ENCODE data around the gene POR.
"Not testable (repeated sequence)": the region's sequence is repeated elsewhere in the genome, so short reads cannot be mapped to it uniquely, and the experiment has no call there.

Gene POR

GRCh38 chr7:75914655-75915415 is at the start of gene POR:
Gene POR (plus strand): TSS chr7:75915155. CDS start chr7:75954002, 38,847 bp downstream.
- peak; percentile 92 for DNase-seq

DNA sequence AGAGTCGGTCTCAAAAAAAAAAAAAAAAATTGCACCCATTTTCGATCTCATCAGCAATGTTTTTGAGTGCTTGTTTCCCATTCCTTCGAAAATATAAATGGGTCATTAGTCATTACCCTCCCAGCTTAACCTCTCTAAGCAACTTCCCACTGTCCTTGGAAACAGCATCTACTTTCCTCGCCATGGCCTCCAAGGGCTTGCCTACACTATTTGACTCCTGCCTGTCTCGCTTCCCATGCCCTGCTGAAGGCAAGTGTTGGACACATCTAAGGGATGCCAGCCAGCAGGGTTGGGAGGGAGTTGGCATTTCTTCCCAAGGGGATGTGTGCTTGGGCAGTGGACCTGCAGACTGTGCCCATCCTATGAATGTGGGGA is 48.9 kb upstream of the POR start:
- DNase-seq = no peak

DNA sequence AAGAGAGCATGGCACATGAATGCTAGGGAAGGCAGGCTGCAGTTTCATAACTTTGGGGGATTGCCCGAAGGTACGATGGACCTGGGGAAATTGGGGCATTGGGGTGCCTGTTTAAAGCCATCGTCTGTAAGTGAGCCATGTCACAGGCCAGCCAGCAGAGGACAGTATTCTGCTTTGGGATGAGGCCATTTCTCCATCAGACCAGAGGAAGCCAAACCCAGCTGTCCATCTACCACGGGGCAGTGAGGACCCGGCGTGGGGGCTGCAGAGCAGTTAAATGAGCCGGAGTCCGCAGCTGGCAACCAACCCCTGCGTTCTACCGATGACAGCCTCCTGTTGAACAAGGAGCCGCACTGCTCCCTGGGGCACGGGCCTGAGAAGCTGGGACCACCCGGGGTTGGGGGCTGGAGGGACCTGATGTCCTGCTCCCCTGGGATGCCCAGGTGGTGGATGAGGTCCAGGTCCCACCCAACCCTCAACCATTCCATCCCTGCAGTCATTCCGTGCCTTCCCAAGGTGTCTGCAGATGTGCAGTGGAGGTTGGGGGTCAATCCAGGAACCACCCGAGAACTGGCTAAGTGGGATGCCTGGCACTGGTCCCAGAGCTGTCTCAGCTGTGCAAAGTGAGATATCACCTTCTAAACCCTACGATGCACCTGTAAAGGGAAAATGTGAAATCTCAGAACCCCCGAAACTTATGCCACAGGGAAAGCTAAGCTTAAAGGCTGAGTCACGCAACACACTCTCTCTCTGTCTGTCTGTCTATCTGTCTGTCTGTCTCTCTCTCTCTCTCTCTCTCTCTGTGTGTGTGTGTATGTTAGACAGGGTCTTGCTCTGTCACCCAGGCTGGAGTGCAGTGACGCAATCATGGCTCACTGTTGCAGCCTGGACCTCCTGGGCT is 48.2 kb upstream of the POR start:
- DNase-seq = peak; percentile 58

GRCh38 chr7:75867390-75867717 is 47.6 kb upstream of the POR start:
- no peak for DNase-seq

DNA sequence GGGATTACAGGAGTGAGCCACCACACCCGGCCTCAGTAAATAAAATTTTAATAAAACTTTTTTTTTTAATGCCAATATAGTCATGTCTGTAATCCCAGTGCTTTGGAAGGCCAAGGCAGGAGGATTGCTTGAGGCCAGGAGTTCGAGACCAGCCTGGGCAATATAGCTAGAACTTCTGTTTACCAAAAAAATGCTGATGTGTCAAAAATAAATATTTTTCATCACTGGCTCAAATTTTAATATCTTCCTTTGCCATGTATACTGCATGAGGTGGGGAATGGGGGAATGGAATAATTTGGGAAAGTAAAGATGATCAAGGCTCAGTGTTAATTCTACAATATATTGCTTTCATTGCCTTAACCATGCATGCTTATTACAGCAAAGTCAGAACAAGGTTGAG is 46.8 kb upstream of the POR start:
- no peak for DNase-seq

DNA sequence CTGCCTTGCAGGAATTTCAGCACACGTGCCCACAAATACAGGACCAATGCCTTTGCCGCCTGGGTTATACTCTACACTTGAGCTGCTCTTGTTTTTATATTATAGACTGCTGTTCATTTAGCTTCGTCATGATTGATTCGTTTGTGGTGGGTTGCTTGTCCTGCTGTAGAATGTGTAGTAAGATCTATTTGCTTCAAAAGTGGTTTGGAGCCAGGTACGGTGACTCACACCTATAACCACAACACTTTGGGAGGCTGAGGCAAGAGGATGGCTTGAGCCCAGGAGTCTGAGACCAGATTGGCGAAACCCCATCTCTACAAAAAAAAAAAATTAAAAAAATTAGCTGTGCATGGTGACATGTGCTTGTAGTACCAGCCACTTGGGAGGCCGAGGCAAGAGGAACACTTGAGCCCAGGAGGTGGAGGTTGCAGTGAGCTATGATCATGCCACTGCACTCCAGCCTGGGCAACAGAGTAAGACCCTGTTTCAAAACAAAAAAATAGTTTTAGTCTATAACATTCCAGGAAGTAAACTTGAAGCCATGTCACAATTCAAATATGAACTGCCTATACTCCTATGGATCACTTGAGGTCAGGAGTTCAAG is 45.1 kb upstream of the POR start:
- DNase-seq = no peak

DNA sequence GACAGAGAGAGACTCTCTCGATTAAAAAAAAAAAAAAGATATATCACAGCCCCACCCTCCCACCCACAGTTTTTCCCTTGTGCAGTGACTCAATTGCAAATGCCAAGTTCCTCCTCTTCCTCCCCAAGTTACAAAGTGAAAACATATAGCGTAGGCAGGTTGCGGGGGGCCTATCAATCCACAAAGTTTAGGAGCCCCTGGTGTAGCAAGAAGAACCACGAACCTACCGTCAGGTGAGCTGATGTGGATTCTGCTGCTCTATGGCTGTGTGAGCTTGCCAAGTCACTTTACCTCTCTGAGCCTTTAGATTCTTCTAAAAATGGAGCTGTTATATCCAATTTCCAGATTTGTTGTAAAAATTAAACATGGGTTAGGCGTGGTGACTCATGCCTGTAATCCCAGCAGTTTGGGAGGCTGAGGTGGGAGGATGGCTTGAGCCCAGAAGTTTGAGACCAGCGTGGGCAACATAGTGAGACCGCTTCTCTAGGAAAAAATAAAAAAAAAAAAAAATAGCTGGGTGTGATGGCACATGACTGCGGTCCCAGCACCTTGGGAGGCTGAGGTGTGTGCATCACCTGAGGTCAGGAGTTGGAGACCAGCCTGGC is 44.3 kb upstream of the POR start:
- no peak for DNase-seq

- no peak for DNase-seq
These were observed 42.7 kb upstream of the POR start for GRCh38 chr7:75872073-75872782.

- not testable (repeated sequence) for DNase-seq
These were observed 40.8 kb upstream of the POR start for GRCh38 chr7:75874180-75874579.

- no peak for DNase-seq
These were observed 39.6 kb upstream of the POR start for GRCh38 chr7:75875113-75876080.

GRCh38 chr7:75876126-75876881 is 38.7 kb upstream of the POR start:
- DNase-seq = no peak

GRCh38 chr7:75878312-75878768 is 36.6 kb upstream of the POR start:
- no peak for DNase-seq

DNA sequence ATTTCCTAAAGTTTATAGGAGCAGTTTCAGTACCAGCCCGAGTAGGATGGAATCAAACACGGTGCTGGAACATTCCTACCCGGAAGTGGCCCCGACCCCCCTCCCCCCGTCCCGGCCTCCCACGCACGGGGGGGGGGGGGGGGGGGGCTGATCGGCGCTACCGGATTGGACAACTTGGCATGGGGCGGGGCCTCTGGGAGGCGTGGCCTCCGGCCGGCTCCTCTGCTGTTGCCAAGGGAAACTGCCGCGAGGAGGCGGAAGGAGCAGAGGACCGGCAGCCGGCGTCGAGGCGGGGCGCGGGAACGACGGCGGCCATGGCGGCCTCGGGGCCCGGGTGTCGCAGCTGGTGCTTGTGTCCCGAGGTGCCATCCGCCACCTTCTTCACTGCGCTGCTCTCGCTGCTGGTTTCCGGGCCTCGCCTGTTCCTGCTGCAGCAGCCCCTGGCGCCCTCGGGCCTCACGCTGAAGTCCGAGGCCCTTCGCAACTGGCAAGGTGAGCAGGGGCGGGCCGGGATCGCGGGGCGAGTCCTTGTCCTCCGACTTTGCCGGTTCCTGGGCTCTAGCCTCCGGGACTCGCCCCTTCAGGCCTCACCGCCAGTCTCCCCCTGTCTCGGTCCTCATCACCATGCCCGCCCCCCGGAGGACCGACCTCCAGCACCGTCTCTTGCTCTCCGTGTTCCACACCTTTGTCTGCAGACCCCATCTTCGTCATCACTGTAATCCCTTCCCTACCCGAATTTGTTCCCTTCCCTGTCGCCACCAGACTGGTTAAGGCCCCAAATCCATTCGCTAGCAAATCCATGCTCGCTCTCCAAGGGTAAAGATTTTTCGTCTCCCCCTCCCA is 36.0 kb upstream of the POR start, which contains the start of gene RHBDD2:
RHBDD2 (plus strand) TSS at position 266 of the 843 bp plus-strand sequence; CDS start at position 315, 49 bp downstream.
- DNase-seq = peak; percentile 82

DNA sequence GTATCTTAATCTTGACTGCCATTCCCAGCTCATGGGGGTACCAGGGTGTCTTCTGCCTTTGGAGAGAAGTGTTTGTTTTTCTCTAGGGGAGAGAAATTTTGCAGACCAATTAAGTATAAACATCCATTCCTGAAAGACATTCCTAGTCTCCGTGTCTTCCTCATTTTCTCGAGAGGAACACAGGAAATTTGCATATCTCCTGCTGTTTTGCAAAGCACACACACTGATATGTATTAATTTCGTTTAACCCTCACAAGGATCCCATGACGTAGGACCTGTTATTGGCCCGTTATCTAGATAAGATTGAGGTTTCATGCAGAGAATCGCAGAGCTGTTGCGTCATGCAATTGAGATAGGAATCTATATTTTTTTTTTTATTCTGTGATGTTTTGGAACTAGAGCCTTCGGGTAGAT is 35.2 kb upstream of the POR start:
- peak; percentile 31 for DNase-seq

DNA sequence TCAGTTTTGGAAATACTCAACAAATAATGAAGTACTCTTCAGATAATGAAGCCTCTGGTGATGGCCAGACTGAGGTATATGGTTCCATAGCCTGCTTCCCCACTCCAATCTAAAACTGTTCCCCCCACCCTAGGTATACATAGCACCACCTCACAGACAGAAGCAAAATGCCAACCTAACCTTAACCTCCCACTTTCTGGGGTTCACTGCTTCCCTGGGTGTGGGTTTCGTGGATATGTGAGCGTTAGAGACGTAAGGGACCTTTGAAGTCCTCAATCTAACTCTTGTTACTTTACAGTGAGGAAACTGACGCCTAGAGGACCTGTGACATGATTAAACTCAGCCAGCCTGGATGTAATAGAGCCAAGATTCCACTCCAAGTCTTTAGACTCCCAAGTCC is 34.7 kb upstream of the POR start:
- DNase-seq = no peak

- DNase-seq = no peak
These were observed 33.4 kb upstream of the POR start for GRCh38 chr7:75881436-75882095.

GRCh38 chr7:75883265-75883824 is 31.6 kb upstream of the POR start:
- DNase-seq = not testable (repeated sequence)

DNA sequence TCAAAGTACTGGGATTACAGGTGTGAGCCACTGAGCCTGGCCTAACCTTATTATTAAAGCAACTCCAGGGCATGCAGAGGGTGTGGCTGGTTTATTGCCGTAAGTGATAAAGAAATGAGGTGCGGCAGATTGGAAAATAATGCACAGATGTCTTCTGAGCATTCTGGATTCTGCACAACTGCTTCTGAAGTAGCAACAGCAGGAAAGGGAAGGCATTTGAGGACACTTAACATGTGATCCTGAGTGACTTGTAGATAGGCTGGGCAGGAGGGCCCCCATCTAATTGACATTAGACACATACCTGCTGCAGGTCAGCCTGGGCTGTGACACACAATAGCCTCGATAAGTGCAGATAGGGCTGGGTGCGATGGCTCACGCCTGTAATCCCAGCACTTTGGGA is 30.5 kb upstream of the POR start:
- no peak for DNase-seq

GRCh38 chr7:75885036-75885435 is 29.9 kb upstream of the POR start:
- DNase-seq = no peak
